Erythroblast (primary cell): ENCODE measurements around the gene TBCA.

Experiments used
- GATA1 ChIP-seq: IDR thresholded peaks from 2 replicates; pipeline ENCODE4 v1.6.1; 2011; ENCODE audit warnings: low read depth, mild to moderate bottlenecking, control low read depth, low read length, moderate library complexity
- POLR2A ChIP-seq: IDR thresholded peaks from 2 replicates; pipeline ENCODE4 v1.6.1; 2011; ENCODE audit warnings: mild to moderate bottlenecking, low read length

DNA sequence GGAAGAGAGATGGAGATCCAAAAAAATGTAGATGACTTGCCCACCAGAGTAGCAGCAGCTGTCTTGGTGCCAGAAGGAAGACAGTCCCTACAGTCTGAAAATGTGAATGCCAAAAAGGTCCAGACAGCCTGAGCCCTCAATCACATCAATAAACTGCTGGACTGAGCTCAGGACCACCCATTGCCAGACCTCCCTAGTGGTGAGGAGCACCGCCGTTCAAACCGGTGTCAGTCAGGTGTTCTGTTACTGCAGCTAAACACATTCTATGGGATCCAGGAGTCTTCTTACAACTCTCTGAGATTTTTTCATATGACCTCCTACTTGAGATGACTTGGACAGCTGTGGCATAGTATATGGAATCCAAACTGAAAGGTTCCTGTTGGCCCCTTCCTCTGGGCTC is 105.6 kb downstream of the TBCA start:
- TF ChIP-seq POLR2A: no peak
- no peak for TF ChIP-seq GATA1
